Lung (tissue), 12 donors: ENCODE results near the gene NDUFAB1. TPM values are rescaled to one million over a fixed set of nuclear protein-coding genes. Genes with fewer than 3 reads are reported as not detected.
"Not testable (repeated sequence)": the region's sequence is repeated elsewhere in the genome, so short reads cannot be mapped to it uniquely, and the experiment has no call there.

ENCODE experiments used
- ATAC-seq: fragments of 200-7000 bp; cut with Tn5 transposase; one replicate; pipeline ENCODE4 v1.9.1; 2020; ENCODE audit warnings: moderate number of reproducible peaks; ENCODE audit not compliant: insufficient read depth, low FRiP score
- DNase-seq, 3 donors: peaks; one replicate each; pipeline ENCODE4 v3.0.0-alpha.2; 2013 to 2017
- H3K27ac ChIP-seq, 2 donors: one replicate each; pipeline ENCODE4 v1.5.1; 2013; ENCODE audit warnings: mild to moderate bottlenecking in 2 of 2, moderate library complexity in 2 of 2, control low read depth in 1 of 2, inconsistent platforms in 1 of 2, low read depth in 1 of 2, low read length in 1 of 2
- H3K27me3 ChIP-seq, 3 donors: one replicate each; pipeline ENCODE4 v1.5.1; 2013; ENCODE audit warnings: low read length in 2 of 3; ENCODE audit not compliant: control insufficient read depth in 3 of 3, insufficient read depth in 3 of 3
- H3K36me3 ChIP-seq, 4 donors: one replicate each; pipeline ENCODE4 v1.5.1; 2013; ENCODE audit warnings: low read length in 4 of 4, mild to moderate bottlenecking in 1 of 4, moderate library complexity in 1 of 4; ENCODE audit not compliant: control insufficient read depth in 4 of 4, insufficient read depth in 4 of 4
- H3K4me1 ChIP-seq, 5 donors: one replicate each; pipeline ENCODE4 v1.5.1; 2013; ENCODE audit warnings: low read length in 5 of 5, mild to moderate bottlenecking in 2 of 5, moderate library complexity in 1 of 5; ENCODE audit not compliant: control insufficient read depth in 5 of 5, insufficient read depth in 5 of 5
- H3K4me3 ChIP-seq: one replicate; pipeline ENCODE4 v1.5.1; 2013; ENCODE audit warnings: mild to moderate bottlenecking, control low read depth, moderate library complexity
- H3K9ac ChIP-seq, 2 donors: one replicate each; pipeline ENCODE4 v1.5.1; 2013; ENCODE audit warnings: low read length in 2 of 2, control low read depth in 1 of 2; ENCODE audit not compliant: insufficient read depth in 1 of 2
- H3K9me3 ChIP-seq, 4 donors: one replicate each; pipeline ENCODE4 v1.5.1; 2013; ENCODE audit warnings: low read length in 3 of 4, mild to moderate bottlenecking in 1 of 4, moderate library complexity in 1 of 4; ENCODE audit not compliant: control insufficient read depth in 4 of 4, insufficient read depth in 3 of 4
- CTCF ChIP-seq: IDR thresholded peaks from 2 replicates; pipeline ENCODE4 v1.5.1; 2012; ENCODE audit warnings: mild to moderate bottlenecking; ENCODE audit errors: control extremely low read depth, extremely low read depth
- WGBS, 2 donors: extraction: QIAGEN DNeasy Blood & Tissue Kit; methylation state at CpG; one replicate each; pipeline ENCODE4 v1.1.7; 2013; 5-methylcytosine and 5-hydroxymethylcytosine counted together
- polyA plus RNA-seq, 2 donors: library from polyadenylated mRNA; stranded (reverse); fragments of 200-250 nt; gene quantifications; one replicate each; pipeline ENCODE4 v1.2.1, GENCODE V29; 2013
- total RNA-seq, 2 donors: library from RNA; depleted of rRNA in 1 of 2; stranded (reverse); fragments of >200 nt in 1 of 2; gene quantifications; one replicate each; pipeline ENCODE4 v1.2.1, GENCODE V29; 2014 to 2021
- donor health status: control.
- donor health status: control.
- donor health status: Bipolar disorder and iron deficiency.
- donor health status: healthy.
- donor health status: DM: yes; HTN: yes; CAD: no.

NDUFAB1 gene
- total and polyA plus RNA-seq, 4 donors, result 67.4 to 127 (median 90.1) TPM

- Histone ChIP-seq H3K9ac (no peak overlapping the region), H3K4me1 (peaks cover 0 to 7% (median 2%) of the 10 kb centered on the region in 5 donors), H3K9me3 (no peaks in the 10 kb centered on the region), H3K27me3 (no peaks in the 10 kb centered on the region), H3K36me3 (peaks cover 9 to 38% (median 33%) of the 10 kb centered on the region in 4 donors), H3K4me3 (no peak overlapping the region), H3K27ac (no peak overlapping the region)
- 94 to 96% methylated on average over 3 of the region's 3 CpGs for WGBS, 2 donors
- TF ChIP-seq CTCF, result no peak
- ATAC-seq (no peak), DNase-seq (no peak)
Measured at GRCh38 chr16:23590181-23590580, 5.9 kb downstream of the NDUFAB1 start.

GRCh38 chr16:23587726-23588125 lies 8.4 kb downstream of the NDUFAB1 start:
- 86 to 88% methylated on average over 5 of the region's 5 CpGs for WGBS, 2 donors

GRCh38 chr16:23584186-23585076 lies 11.7 kb downstream of the NDUFAB1 start:
- Histone ChIP-seq H3K4me3 (no peak overlapping the region), H3K27ac (no peak overlapping the region), H3K9ac (no peak overlapping the region), H3K9me3 (peaks cover 0 to 2% (median 0%) of the 10 kb centered on the region in 4 donors), H3K27me3 (no peaks in the 10 kb centered on the region), H3K36me3 (peaks cover 16 to 42% (median 26%) of the 10 kb centered on the region in 4 donors), H3K4me1 (no peaks in the 10 kb centered on the region)
- TF ChIP-seq CTCF, result no peak
- WGBS, 2 donors, result 92 to 93% methylated on average over 13 of the region's 14 CpGs
- ATAC-seq (no peak), DNase-seq (no peak)

More at GRCh38 chr16:23587726-23588125, 8.4 kb downstream of the NDUFAB1 start:
- Histone ChIP-seq H3K36me3 (peaks cover 13 to 43% (median 37%) of the 10 kb centered on the region in 4 donors), H3K4me1 (no peaks in the 10 kb centered on the region), H3K27ac (no peak overlapping the region), H3K9me3 (peaks cover 0 to 2% (median 0%) of the 10 kb centered on the region in 4 donors), H3K27me3 (no peaks in the 10 kb centered on the region), H3K4me3 (no peak overlapping the region), H3K9ac (no peak overlapping the region)
- TF ChIP-seq CTCF, result no peak
- ATAC-seq (no peak), DNase-seq (no peak)

- H3K4me3 ChIP-seq, H3K9me3 ChIP-seq, DNase-seq, ATAC-seq, H3K4me1 ChIP-seq, H3K27me3 ChIP-seq, H3K9ac ChIP-seq, H3K27ac ChIP-seq: not testable (repeated sequence)
- WGBS, 2 donors, result 96 to 97% methylated on average over 17 to 30 of the region's 30 CpGs
- peaks cover 16 to 42% (median 29%) of the 10 kb centered on the region in 4 donors for H3K36me3 ChIP-seq
Measured at GRCh38 chr16:23583271-23583670, 12.8 kb downstream of the NDUFAB1 start.
